MM.1S (cell line): Measurements from ENCODE around the gene CDRT4.

ENCODE experiments used
- DNase-seq: peaks from one replicate; pipeline ENCODE4 v3.0.0-alpha.2; 2015
- H2AFZ ChIP-seq: fragments of 300-600 bp; sonication (generic); 2 replicates; pipeline ENCODE4 v1.6.0; 2016; ENCODE audit warnings: antibody characterized with exemption, low read length
- H3F3A ChIP-seq: fragments of 300-600 bp; sonication (generic); 2 replicates; pipeline ENCODE4 v1.6.1; 2016; ENCODE audit warnings: mild to moderate bottlenecking, antibody characterized with exemption, low read length, moderate library complexity, mixed read lengths; ENCODE audit not compliant: insufficient read depth
- H3K27ac ChIP-seq: fragments of 300-600 bp; sonication (generic); 2 replicates; pipeline ENCODE4 v1.5.1; 2016; ENCODE audit warnings: mild to moderate bottlenecking, low read length
- H3K27me3 ChIP-seq: fragments of 300-600 bp; sonication (generic); replicated peaks from 2 replicates; pipeline ENCODE4 v1.6.0; 2016; ENCODE audit warnings: low read length; ENCODE audit not compliant: insufficient read depth
- H3K36me3 ChIP-seq: fragments of 300-600 bp; sonication (generic); replicated peaks from 2 replicates; pipeline ENCODE4 v1.6.1; 2016; ENCODE audit warnings: mild to moderate bottlenecking, low read length, mixed read lengths; ENCODE audit not compliant: insufficient read depth
- H3K4me1 ChIP-seq: fragments of 300-600 bp; sonication (generic); 2 replicates; pipeline ENCODE4 v1.6.1; 2016; ENCODE audit warnings: low read length, mixed read lengths
- H3K4me2 ChIP-seq: fragments of 300-600 bp; sonication (generic); 2 replicates; pipeline ENCODE4 v1.6.0; 2016; ENCODE audit warnings: low read depth, low read length
- H3K4me3 ChIP-seq: fragments of 300-600 bp; sonication (generic); 2 replicates; pipeline ENCODE4 v1.5.1; 2016; ENCODE audit warnings: low read length, mixed read lengths
- H3K79me2 ChIP-seq: fragments of 300-600 bp; sonication (generic); 2 replicates; pipeline ENCODE4 v1.6.1; 2016; ENCODE audit warnings: mixed run types, low read length, mixed read lengths
- H3K9ac ChIP-seq: fragments of 300-600 bp; sonication (generic); 2 replicates; pipeline ENCODE4 v1.6.1; 2016; ENCODE audit warnings: low read length, mixed read lengths
- H3K9me2 ChIP-seq: fragments of 300-600 bp; sonication (generic); replicated peaks from 2 replicates; pipeline ENCODE4 v1.6.1; 2016; ENCODE audit warnings: mild to moderate bottlenecking, low read length, mixed read lengths; ENCODE audit not compliant: insufficient read depth
- H3K9me3 ChIP-seq: fragments of 300-600 bp; sonication (generic); replicated peaks from 2 replicates; pipeline ENCODE4 v1.6.1; 2016; ENCODE audit warnings: mild to moderate bottlenecking, low read length, mixed read lengths; ENCODE audit not compliant: insufficient read depth
- H4K20me1 ChIP-seq: fragments of 300-600 bp; sonication (generic); 2 replicates; pipeline ENCODE4 v1.6.1; 2016; ENCODE audit warnings: mild to moderate bottlenecking, low read length, moderate library complexity, mixed read lengths; ENCODE audit not compliant: insufficient read depth
- CTCF ChIP-seq: fragments of 300-600 bp; sonication (generic); IDR thresholded peaks from 2 replicates; pipeline ENCODE4 v1.5.1; 2016; ENCODE audit warnings: antibody characterized with exemption, low read length, mixed read lengths
- EZH2 ChIP-seq: fragments of 300-600 bp; sonication (generic); optimal IDR thresholded peaks from 2 replicates; pipeline ENCODE3; 2017; ENCODE audit warnings: low read depth, mild to moderate bottlenecking, antibody characterized with exemption, low read length, mixed read lengths
- EZH2phosphoT487 ChIP-seq: fragments of 300-600 bp; sonication (generic); IDR thresholded peaks from 2 replicates; pipeline ENCODE4 v1.6.1; 2018; ENCODE audit warnings: antibody characterized with exemption, low read length

Gene CDRT4

GRCh38 chr17:15448580-15448956 lies 18.9 kb downstream of the CDRT4 start:
- no peaks in the 10 kb centered on the region for H3K79me2 ChIP-seq
- H3F3A ChIP-seq = no peaks in the 10 kb centered on the region
- H3K9ac ChIP-seq = no peak overlapping the region
- H3K4me2 ChIP-seq = no peak overlapping the region
- H3K4me3 ChIP-seq = no peak overlapping the region
- TF ChIP-seq EZH2phosphoT487 = no peak
- TF ChIP-seq CTCF = no peak
- TF ChIP-seq EZH2 = no peak
- H3K4me1 ChIP-seq = no peaks in the 10 kb centered on the region
- H3K27ac ChIP-seq = no peak overlapping the region
- no peaks in the 10 kb centered on the region for H4K20me1 ChIP-seq
- no peaks in the 10 kb centered on the region for H3K9me2 ChIP-seq
- DNase-seq = no peak
- no peak overlapping the region for H2AFZ ChIP-seq
- H3K36me3 ChIP-seq = no peaks in the 10 kb centered on the region
- H3K27me3 ChIP-seq = no peaks in the 10 kb centered on the region
- H3K9me3 ChIP-seq = no peaks in the 10 kb centered on the region

- H3K9me2 ChIP-seq = no peaks in the 10 kb centered on the region
- no peak for DNase-seq
- no peaks in the 10 kb centered on the region for H4K20me1 ChIP-seq
- no peak overlapping the region for H2AFZ ChIP-seq
- no peaks in the 10 kb centered on the region for H3K9me3 ChIP-seq
- H3K79me2 ChIP-seq = no peaks in the 10 kb centered on the region
- no peak overlapping the region for H3K4me3 ChIP-seq
- no peaks in the 10 kb centered on the region for H3F3A ChIP-seq
- no peak overlapping the region for H3K9ac ChIP-seq
- TF ChIP-seq EZH2 (no peak), EZH2phosphoT487 (no peak), CTCF (no peak)
- H3K4me1 ChIP-seq = no peaks in the 10 kb centered on the region
- H3K4me2 ChIP-seq = no peak overlapping the region
- H3K27me3 ChIP-seq = no peaks in the 10 kb centered on the region
- H3K36me3 ChIP-seq = no peaks in the 10 kb centered on the region
- H3K27ac ChIP-seq = no peak overlapping the region
Observed at GRCh38 chr17:15447928-15448579, 19.4 kb downstream of the CDRT4 start.

- no peak for DNase-seq
- H3K27me3 ChIP-seq = no peaks in the 10 kb centered on the region
- H3K4me2 ChIP-seq = no peak overlapping the region
- no peaks in the 10 kb centered on the region for H3K79me2 ChIP-seq
- H3K4me1 ChIP-seq = no peaks in the 10 kb centered on the region
- H2AFZ ChIP-seq = no peak overlapping the region
- H3K9me3 ChIP-seq = no peaks in the 10 kb centered on the region
- no peaks in the 10 kb centered on the region for H3F3A ChIP-seq
- no peaks in the 10 kb centered on the region for H4K20me1 ChIP-seq
- no peak overlapping the region for H3K9ac ChIP-seq
- H3K27ac ChIP-seq = no peak overlapping the region
- TF ChIP-seq EZH2 = no peak
- TF ChIP-seq CTCF = no peak
- no peak for TF ChIP-seq EZH2phosphoT487
- no peaks in the 10 kb centered on the region for H3K36me3 ChIP-seq
- H3K4me3 ChIP-seq = no peak overlapping the region
- no peaks in the 10 kb centered on the region for H3K9me2 ChIP-seq
Observed at GRCh38 chr17:15446036-15446435, 21.4 kb downstream of the CDRT4 start.
